Smooth muscle cell (in vitro differentiated cells): ENCODE results near the gene TF. TPM values are rescaled to one million over a fixed set of nuclear protein-coding genes. Genes with fewer than 3 reads are reported as not detected.

Source experiments
- DNase-seq: peaks from one replicate; lab custom pipeline; 2025; ENCODE audit not compliant: unreplicated experiment; lab: John Stamatoyannopoulos, UW
- H2AFZ ChIP-seq: fragments of 200-600 bp; sonication (generic); 2 replicates; pipeline ENCODE4 v1.6.0; 2016; ENCODE audit warnings: antibody characterized with exemption, low read depth, mild to moderate bottlenecking
- H3F3A ChIP-seq: fragments of 200-600 bp; sonication (generic); 2 replicates; pipeline ENCODE4 v1.6.0; 2017; ENCODE audit warnings: antibody characterized with exemption, low read depth
- H3K27ac ChIP-seq: fragments of 200-600 bp; sonication (generic); 2 replicates; pipeline ENCODE4 v1.5.1; 2016; ENCODE audit warnings: low read depth, mild to moderate bottlenecking
- H3K27me3 ChIP-seq: fragments of 200-600 bp; sonication (generic); 2 replicates; pipeline ENCODE4 v1.6.1; 2016; ENCODE audit warnings: low read depth, mild to moderate bottlenecking
- H3K36me3 ChIP-seq: fragments of 200-600 bp; sonication (generic); 2 replicates; pipeline ENCODE4 v1.5.1; 2016; ENCODE audit warnings: low read depth
- H3K4me1 ChIP-seq: fragments of 200-600 bp; sonication (generic); 2 replicates; pipeline ENCODE4 v1.5.1; 2016; ENCODE audit warnings: low read depth
- H3K4me2 ChIP-seq: fragments of 200-600 bp; sonication (generic); 2 replicates; pipeline ENCODE4 v1.6.0; 2016; ENCODE audit warnings: mild to moderate bottlenecking
- H3K4me3 ChIP-seq: fragments of 200-600 bp; sonication (generic); 2 replicates; pipeline ENCODE4 v1.5.1; 2016; ENCODE audit warnings: mild to moderate bottlenecking
- H3K79me2 ChIP-seq: fragments of 200-600 bp; sonication (generic); 2 replicates; pipeline ENCODE4 v1.6.0; 2016; ENCODE audit warnings: low read depth, mild to moderate bottlenecking
- H3K9ac ChIP-seq: fragments of 200-600 bp; sonication (generic); 2 replicates; pipeline ENCODE4 v1.6.0; 2016; ENCODE audit warnings: low read depth
- H3K9me3 ChIP-seq: fragments of 200-600 bp; sonication (generic); replicated peaks from 2 replicates; pipeline ENCODE4 v1.5.1; 2016; ENCODE audit warnings: low read depth
- H4K20me1 ChIP-seq: fragments of 200-600 bp; sonication (generic); 2 replicates; pipeline ENCODE4 v1.6.0; 2016; ENCODE audit warnings: low read depth
- WGBS: methylation state at CpG from one replicate; pipeline ENCODE4 v1.1.7; 2016; ENCODE audit warnings: low lambda C conversion rate; 5-methylcytosine and 5-hydroxymethylcytosine counted together
- polyA plus RNA-seq: library from polyadenylated mRNA; unstranded; fragments of >200 nt; fragmentation: Nextera tagmentation; extraction: Ambion mirVana; gene quantifications from 2 replicates; pipeline ENCODE4 v1.2.1, GENCODE V29; 2016
- total RNA-seq: library from RNA; depleted of rRNA; stranded (reverse); fragments of >200 nt; gene quantifications from 2 replicates; pipeline ENCODE4 v1.2.3, GENCODE V29; 2014
- TF ChIP-seq, protein P1 (sequence below): fragments of 200-600 bp; sonication (generic); IDR thresholded peaks from 2 replicates; pipeline ENCODE4 v1.5.1; 2017; ENCODE audit warnings: borderline replicate concordance, mild to moderate bottlenecking, antibody characterized with exemption; ENCODE audit not compliant: insufficient read depth, poor library complexity, severe bottlenecking

TF gene
- total and polyA plus RNA-seq, 2 experiments from 2014 or later: 1.0 to 1.6 TPM

DNA sequence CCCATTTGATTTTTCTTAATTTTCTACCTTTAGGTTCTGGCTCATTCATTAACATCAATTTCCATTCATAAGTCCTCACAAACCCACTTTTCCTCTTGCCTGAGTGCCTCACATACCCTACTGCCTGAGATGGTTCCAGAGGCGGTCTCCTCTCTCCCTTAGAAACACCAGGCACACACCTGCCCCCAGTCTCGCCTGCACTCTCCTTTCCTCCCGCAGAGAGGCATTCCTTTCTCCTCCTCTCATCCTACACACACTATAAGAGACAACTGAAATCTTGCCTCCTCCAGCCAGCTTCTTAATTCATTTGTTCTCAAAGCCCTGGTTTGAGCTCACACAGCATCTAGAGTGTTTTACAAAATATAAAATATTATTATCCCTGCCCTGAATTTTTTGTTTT lies 27.5 kb downstream of the TF start:
- Histone ChIP-seq H3K4me1 (no peaks in the 10 kb centered on the region), H3K4me2 (no peak overlapping the region), H4K20me1 (no peaks in the 10 kb centered on the region), H2AFZ (no peak overlapping the region), H3K9ac (no peak overlapping the region), H3K27me3 (no peaks in the 10 kb centered on the region), H3K27ac (no peak overlapping the region), H3K4me3 (no peak overlapping the region), H3K79me2 (no peaks in the 10 kb centered on the region), H3K36me3 (no peaks in the 10 kb centered on the region), H3K9me3 (no peaks in the 10 kb centered on the region), H3F3A (no peaks in the 10 kb centered on the region)
- TF ChIP-seq, protein P1, sequence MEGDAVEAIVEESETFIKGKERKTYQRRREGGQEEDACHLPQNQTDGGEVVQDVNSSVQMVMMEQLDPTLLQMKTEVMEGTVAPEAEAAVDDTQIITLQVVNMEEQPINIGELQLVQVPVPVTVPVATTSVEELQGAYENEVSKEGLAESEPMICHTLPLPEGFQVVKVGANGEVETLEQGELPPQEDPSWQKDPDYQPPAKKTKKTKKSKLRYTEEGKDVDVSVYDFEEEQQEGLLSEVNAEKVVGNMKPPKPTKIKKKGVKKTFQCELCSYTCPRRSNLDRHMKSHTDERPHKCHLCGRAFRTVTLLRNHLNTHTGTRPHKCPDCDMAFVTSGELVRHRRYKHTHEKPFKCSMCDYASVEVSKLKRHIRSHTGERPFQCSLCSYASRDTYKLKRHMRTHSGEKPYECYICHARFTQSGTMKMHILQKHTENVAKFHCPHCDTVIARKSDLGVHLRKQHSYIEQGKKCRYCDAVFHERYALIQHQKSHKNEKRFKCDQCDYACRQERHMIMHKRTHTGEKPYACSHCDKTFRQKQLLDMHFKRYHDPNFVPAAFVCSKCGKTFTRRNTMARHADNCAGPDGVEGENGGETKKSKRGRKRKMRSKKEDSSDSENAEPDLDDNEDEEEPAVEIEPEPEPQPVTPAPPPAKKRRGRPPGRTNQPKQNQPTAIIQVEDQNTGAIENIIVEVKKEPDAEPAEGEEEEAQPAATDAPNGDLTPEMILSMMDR: no peak
- WGBS: 68% methylated on average over 3 of the region's 3 CpGs
- DNase-seq: no peak

DNA sequence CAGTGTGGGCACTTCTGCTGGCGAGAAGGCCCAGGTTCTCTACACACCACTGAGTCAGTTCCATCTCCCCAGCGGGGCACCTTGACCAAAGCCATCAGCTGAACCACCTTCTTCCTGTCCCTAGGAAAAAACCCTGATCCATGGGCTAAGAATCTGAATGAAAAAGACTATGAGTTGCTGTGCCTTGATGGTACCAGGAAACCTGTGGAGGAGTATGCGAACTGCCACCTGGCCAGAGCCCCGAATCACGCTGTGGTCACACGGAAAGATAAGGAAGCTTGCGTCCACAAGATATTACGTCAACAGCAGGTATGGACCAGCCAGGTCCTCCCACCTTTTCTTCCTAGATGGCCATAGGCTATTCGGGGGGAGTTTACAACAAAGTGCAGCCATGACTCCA lies 29.1 kb downstream of the TF start:
- DNase-seq: no peak
- Histone ChIP-seq H3F3A (no peaks in the 10 kb centered on the region), H4K20me1 (no peaks in the 10 kb centered on the region), H3K27ac (no peak overlapping the region), H3K9me3 (no peaks in the 10 kb centered on the region), H3K4me1 (no peaks in the 10 kb centered on the region), H3K9ac (no peak overlapping the region), H3K4me2 (no peak overlapping the region), H3K79me2 (no peaks in the 10 kb centered on the region), H3K36me3 (no peaks in the 10 kb centered on the region), H3K27me3 (no peaks in the 10 kb centered on the region), H3K4me3 (no peak overlapping the region), H2AFZ (no peak overlapping the region)
- 93% methylated on average over 9 of the region's 9 CpGs for WGBS
- TF ChIP-seq, protein P1: no peak

DNA sequence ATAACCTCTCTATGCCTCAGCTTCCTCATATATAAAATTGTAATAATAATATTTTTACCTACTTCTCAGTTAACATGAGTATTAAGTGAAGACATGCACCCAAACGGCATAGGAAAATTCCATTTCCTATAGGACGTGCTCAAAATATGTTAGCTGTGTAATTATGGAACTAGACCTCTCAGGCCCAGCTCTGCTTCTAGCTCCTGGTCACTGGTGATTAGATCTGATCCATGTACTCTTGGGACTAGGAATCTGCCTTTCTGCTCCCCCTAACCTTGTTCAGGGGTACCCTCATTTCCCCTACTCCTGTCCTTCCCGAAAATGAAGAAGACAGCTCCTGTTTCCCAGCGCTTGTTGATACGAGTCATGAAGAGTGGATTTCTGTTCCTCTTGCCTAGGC lies 29.6 kb downstream of the TF start:
- 94% methylated on average over 5 of the region's 5 CpGs for WGBS
- TF ChIP-seq, protein P1: no peak
- Histone ChIP-seq H3K79me2 (no peaks in the 10 kb centered on the region), H3F3A (no peaks in the 10 kb centered on the region), H3K4me3 (no peak overlapping the region), H2AFZ (no peak overlapping the region), H3K4me1 (no peaks in the 10 kb centered on the region), H3K9ac (no peak overlapping the region), H3K9me3 (no peaks in the 10 kb centered on the region), H3K4me2 (no peak overlapping the region), H3K27ac (no peak overlapping the region), H4K20me1 (no peaks in the 10 kb centered on the region), H3K27me3 (no peaks in the 10 kb centered on the region), H3K36me3 (no peaks in the 10 kb centered on the region)
- DNase-seq: no peak

DNA sequence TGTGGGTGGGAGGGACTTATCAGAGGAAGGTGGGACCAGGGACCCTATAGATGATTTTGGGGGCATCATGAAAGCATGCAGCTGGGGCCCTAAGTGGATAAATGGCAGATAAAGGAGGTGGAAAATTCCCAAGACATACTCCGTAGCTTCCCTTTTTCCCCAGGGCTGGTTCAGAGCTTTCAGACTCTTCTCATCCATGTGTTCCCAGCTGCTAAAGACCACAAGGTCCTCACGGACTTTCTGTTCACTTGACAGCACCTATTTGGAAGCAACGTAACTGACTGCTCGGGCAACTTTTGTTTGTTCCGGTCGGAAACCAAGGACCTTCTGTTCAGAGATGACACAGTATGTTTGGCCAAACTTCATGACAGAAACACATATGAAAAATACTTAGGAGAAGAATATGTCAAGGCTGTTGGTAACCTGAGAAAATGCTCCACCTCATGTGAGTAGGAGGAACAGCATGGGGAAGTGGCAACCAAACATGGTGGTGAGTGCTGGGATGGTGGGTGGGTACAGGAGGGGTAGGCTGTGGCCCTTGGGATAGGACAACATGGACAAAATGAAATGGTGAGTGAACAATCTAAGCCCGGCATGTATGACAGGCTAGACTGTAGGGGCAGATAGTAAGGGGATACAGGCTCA lies 30.7 kb downstream of the TF start:
- DNase-seq: no peak
- H3K9me3 ChIP-seq: no peaks in the 10 kb centered on the region
- 96% methylated on average over 7 of the region's 7 CpGs for WGBS

More for the DNA sequence above, 30.7 kb downstream of the TF start:
- H3K36me3 ChIP-seq: no peaks in the 10 kb centered on the region
- H3K79me2 ChIP-seq: no peaks in the 10 kb centered on the region
- no peaks in the 10 kb centered on the region for H3F3A ChIP-seq
- H3K4me2 ChIP-seq: no peak overlapping the region
- no peak overlapping the region for H3K27ac ChIP-seq
- H4K20me1 ChIP-seq: no peaks in the 10 kb centered on the region
- H3K4me1 ChIP-seq: no peaks in the 10 kb centered on the region
- no peaks in the 10 kb centered on the region for H3K27me3 ChIP-seq
- no peak overlapping the region for H3K4me3 ChIP-seq
- H3K9ac ChIP-seq: no peak overlapping the region
- no peak overlapping the region for H2AFZ ChIP-seq
- TF ChIP-seq, protein P1: no peak
